NCI-H2029 (cell line): ENCODE results near the gene RCOR3.
A peak's percentile ranks its signal among the peaks of the same experiment; 100 is the strongest.
"Not testable (repeated sequence)": the region's sequence is repeated elsewhere in the genome, so short reads cannot be mapped to it uniquely, and the experiment has no call there.

Source experiments
- DNase-seq: peaks from one replicate; lab custom pipeline; 2025; lab: John Stamatoyannopoulos, UW

RCOR3 gene

DNA sequence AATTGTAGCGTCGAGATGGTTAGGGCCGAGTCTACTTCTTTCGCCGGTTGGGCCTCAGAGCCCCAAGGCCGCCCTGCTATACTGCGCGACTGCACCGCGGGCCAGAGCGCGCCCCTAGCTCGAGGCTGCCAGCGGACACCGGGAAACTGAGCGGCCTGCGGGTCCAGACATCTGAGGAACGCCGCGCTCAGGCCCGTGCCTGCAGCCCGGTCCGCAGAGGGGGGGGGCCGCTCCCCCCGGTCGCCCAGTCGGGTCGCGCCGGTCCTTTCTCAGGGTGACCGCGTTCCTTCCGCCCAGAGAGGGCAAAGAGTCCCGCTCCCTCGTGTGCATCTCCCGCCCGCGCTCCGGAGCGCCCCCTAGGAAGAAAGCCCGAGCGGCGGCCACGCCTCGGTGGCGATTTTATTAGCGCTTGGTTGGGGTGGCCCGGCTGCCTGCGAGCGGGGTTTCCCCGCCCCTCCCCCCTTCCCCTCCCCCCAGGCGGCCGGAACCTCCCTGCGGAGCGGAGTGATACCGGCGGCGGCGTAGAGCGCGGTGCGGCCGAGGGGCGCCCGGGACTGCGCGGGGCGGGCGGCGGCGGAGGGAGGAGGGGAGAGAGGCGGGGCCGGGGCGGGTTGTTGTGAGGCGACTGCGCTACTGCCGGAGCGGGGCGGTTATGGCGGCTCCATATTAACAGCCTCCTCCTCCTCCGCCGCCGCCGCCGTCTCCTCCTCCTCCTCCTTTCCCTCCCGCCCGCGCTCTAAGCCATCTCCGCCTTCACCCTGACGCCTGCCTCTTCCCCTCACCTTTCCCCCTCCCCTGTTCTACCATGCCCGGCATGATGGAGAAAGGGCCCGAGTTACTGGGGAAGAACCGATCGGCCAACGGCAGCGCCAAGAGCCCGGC lies at the start of gene RCOR3:
TSS of gene RCOR3 (plus strand) at position 611 of the 882 bp plus-strand sequence. CDS start at position 806, 195 bp downstream.
- DNase-seq: peak; percentile 91

DNA sequence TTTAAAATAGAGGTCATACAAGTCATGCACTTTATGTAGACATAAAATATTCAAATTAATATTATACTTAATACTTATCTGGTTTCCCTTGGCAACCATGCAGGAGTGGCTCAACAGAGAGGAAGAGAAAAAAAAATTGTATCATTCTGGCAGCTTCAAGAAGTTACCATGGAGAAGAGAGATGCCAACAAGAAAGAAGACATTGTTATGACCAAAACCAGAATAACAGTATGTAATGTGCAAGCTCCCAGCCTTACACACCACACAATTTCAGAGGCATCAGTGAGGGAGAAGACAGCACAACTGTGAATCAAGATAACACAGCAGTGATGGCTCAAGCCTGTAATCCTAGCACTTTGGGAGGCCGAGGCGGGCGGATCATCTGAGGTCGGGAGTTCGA lies 49.1 kb upstream of the RCOR3 start:
- no peak for DNase-seq

DNA sequence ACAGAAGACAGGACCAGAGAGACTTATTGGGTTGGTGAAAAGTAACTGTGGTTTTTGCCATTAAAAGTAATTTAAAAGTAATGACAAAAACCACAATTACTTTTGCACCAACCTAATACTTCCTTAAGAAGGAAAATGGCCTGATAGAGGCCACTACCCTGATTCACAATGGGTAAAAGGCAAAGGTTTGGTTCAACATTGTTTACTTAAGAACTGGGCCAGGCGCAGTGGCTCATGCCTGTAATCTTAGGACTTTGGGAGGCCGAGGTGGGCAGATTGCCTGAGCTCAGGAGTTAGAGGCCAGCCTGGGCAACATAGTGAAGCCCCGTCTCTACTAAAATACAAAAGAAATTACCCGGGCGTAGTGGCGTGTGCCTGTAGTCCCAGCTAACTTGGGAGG lies 48.2 kb upstream of the RCOR3 start:
- no peak for DNase-seq

DNA sequence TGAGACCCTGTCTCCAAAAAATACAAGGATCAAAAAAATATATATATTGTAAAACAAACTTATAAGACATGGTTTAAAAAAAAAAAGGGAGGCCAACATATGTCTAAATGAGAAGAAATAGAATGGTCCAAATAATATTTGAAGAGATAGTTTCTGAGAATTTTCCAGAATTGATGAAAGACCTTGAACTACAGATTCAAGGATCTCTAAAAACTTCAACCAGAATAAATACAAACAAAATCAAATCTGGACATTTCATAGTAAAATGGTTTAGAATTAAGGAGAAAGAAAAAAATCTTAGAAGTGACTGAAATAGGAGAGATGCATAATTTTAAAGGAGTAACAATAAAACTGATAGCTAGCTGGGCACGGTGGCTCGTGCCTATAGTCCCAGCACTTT lies 45.5 kb upstream of the RCOR3 start:
- no peak for DNase-seq

DNA sequence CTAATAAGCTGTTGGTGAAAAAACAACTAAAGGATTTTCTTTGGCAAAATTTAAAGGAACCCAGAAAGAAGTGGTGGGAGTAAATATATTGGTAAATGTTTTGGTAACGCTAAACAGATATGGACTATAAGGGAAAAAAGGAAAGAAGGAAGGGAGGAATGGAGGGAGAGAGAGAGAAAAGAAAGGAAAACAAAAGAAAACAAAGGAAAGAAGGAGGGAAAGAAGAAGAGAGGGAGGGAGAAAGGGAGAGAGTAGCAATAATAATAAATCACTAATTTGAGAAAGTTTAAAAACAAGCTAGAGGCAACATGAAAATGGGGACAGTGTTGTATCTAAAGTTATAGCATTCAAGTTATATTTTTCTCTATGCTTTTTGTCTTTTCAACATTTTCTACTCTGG lies 43.6 kb upstream of the RCOR3 start:
- DNase-seq: no peak

DNA sequence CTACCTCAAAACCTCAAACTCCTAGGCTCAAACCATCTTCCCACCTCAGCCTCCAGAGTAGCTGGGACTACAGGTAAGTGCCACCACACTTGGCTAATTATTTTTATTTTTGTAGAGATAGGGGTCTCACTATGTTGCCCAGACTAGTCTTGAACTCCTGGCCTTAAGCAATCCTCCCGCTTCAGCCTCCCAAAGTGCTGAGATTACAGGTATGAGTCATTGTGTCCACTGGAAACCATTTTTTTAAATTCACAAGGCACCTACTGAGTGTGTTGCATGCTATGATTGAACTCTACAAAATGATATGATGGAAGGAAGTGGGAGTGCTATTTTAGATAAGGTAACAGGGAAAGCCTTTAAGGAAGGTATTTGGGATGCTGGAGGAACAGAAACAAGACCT lies 41.8 kb upstream of the RCOR3 start:
- no peak for DNase-seq

DNA sequence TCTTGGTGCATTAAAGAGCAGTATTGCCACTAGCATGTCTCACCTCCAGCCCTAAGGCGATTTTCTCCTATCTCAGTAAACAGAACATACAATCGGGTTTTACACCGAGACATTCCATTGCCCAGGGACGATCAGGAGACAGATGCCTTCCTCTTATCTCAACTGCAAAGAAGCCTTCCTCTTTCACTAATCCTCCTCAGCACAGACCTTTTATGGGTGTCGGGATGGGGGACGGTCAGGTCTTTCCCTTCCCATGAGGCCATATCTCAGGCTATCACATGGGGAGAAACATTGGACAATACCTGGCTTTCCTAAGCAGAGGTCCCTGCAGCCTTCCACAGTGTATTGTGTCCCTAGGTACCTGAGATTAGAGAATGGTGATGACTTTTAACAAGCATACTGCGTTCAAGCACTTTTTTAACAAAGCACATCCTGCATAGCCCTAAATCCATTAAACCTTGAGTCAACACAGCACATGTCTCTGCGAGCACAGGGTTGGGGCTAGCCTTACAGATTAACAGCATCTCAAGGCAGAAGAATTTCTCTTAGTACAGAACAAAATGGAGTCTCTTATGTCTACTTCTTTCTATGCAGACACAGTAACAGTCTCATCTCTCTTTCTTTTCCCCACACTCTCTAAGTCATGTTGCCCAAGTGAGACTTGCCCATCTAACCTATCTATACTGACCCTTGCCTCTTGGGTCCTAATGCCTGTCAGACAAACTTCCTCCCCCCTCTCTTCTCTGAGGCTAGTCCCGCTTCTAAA lies 36.5 kb upstream of the RCOR3 start:
- not testable (repeated sequence) for DNase-seq

DNA sequence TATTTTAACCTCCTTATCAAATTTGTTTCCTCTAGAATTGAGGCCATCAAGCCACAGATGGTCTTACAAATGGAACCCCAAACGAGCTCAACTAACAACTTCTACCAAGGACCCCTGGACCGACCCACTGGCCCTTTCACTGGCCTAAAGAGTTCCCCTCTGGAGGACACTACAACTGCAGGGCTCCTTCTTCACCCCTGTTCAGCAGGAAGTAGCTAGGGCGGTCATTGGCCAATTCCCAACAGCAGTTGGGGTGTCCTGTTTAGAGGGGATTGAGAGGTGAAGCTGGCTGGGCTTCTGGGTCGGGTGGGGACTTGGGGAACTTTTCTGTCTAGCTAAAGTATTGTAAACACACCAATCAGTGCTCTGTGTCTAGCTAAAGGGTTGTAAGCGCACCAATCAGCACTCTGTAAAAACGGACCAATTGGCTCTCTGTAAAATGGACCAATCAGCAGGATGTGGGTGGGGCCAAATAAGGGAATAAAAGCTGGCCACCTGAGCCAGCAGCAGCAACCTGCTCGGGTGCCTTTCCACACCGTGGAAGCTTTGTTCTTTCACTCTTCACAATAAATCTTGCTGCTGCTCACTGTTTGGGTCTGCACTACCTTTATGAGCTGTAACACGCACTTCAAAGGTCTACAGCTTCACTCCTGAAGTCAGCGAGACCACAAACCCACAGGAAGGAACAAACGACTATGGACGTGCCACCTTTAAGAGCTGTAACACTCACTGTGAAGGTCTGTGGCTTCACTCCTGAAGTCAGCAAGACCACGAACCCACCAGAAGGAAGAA lies 30.4 kb upstream of the RCOR3 start:
- not testable (repeated sequence) for DNase-seq

DNA sequence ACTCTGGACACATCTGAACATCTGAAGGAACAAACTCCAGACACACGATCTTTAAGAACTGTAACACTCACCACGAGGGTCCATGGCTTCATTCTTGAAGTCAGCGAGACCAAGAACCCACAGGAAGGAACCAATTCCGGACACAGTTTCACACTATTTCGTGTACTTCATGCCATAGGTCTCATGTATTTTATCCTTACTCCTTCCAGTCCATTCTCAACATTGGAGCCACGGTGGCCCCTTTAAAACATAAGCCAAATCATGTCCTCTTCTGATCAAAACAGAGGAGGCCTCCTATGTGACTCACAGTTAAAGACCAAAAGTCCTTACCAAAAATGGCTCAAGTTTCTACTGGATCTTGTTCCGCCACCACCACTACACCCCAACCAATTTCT lies 29.8 kb upstream of the RCOR3 start:
- DNase-seq: no peak

DNA sequence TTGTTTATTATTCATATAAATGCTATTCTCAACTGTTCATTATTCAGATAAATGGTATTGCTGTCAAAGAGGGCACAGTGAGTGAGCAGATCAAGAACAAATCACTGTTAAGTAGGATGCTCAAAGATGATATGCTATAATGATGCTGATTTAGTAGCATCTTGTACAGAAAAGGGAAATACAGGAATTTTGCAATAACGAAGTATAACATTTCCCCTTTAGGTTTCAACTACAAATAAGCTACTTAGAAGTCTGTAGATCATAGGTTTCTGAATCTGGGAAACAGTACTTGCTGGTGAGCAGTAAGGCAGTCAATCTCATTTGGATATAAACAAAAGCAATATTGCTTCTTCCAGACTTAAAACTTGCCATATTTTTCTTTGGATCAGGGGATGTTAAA lies 27.3 kb upstream of the RCOR3 start:
- no peak for DNase-seq

DNA sequence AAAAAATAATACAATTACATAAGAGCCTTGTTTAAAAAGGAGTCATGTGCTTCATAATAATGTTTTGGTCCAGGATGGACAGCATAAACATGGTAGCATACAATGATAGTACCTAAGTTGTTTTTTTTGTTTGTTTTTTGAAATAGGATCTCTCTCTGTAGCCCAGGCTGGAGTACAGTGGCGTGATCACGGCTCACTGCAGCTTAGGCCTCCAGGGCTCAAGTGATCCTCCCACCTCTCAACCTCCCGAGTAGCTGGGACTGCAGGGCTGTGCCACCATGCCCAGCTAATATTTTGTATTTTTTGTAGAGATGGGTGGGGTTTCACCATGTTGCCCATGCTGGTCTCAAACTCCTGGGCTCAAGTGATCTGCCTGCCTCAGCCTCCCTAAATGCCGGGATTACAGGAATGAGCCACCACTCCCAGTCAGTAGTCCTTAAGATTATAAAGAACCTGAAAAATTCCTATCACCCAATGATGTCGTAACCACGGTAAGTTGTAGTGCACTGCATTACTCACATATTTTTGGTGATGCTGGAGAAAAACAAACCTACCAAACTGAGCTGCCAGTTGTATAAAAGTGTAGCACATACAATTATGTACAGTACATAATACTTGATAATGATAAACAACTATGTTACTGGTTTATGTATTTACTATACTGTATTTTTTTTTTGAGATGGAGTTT lies 22.4 kb upstream of the RCOR3 start:
- peak; percentile 54 for DNase-seq

DNA sequence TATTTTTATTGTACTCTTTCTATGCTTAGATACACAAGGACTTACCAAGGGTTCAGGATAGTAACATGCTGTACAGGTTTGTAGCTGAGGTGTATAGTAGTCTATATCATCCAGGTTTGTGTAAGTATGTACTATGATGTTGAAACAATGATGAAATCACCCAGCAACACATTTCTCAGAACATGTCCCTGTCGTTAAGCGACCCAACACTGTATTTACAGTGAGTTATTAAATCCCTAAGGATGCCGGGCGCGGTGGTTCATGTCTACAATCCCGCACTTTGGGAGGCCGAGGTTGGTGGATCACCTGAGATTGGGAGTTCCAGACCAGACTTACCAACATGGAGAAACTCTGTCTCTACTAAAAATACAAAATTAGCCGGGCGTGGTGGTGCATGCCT lies 21.6 kb upstream of the RCOR3 start:
- DNase-seq: no peak

DNA sequence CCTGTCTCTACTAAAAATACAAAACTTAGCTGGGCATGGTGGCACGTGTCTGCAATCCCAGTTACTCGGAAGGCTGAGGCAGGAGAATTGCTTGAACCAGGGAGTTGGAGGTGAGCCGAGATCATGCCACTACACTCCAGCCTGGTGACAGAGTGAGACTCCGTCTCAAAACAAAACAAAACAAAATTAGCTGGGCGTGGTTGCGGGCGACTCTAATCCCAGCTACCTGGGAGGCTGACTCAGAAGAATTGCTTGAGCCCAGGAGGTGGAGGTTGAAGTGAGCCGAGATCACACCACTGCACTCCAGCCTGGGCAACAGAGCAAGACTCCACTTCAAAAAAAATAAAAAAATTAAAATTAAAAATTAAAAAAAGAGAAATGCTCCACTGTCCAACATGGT lies 18.6 kb upstream of the RCOR3 start:
- not testable (repeated sequence) for DNase-seq

DNA sequence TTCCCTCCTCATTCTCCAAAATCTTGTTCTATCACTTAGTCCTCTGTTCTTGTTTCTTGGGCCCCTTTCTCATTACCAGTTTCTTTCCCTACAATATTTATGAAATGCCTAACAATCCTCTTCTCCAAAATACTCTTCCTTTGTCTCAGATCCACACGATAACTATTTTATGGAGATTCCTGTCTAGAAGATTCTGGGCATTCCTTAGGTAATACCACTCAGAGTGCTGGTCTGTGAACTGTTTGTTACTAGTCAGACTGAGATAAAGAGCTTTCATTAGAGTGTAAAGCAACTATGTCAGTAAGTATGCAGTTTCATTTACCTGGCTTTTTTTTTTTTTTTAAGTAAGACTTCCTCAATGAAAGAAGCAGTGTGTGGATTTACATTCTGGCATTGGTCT lies 18.1 kb upstream of the RCOR3 start:
- no peak for DNase-seq

DNA sequence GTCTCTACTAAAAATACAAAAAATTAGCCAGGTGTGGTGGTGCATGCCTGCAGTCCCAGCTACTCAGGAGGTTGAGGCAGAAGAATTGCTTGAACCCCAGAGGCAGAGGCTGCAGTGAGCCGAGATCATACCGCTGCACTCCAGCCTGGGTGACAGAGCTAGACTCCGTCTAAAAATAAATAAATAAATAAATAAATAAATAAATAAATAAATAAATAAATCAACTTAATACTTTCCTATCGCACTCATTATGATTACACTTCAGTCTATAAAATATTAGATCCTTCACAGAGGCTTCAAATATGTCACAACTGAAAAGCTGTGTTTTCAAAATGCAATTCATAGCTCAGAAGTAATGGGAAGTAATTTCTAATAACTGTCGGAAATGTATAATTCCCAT lies 15.5 kb upstream of the RCOR3 start:
- not testable (repeated sequence) for DNase-seq

DNA sequence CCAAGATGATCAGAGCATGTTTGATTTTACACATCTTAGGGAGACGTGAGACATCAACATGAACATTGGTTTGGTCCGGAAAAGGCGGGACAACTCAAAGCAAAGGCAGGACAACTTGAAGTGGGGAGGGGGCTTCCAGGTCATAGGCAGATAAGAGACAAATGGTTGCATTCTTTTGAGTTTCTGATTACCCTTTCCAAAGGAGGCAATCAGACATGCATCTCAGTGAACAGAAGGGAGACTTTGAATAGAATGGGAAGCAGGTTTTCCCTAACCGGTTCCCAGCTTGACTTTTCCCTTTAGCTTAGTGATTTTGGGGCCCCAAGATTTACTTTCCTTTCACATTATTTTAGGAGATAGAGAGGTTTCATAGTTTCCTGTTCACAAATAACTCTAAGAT lies 12.6 kb upstream of the RCOR3 start:
- DNase-seq: not testable (repeated sequence)

DNA sequence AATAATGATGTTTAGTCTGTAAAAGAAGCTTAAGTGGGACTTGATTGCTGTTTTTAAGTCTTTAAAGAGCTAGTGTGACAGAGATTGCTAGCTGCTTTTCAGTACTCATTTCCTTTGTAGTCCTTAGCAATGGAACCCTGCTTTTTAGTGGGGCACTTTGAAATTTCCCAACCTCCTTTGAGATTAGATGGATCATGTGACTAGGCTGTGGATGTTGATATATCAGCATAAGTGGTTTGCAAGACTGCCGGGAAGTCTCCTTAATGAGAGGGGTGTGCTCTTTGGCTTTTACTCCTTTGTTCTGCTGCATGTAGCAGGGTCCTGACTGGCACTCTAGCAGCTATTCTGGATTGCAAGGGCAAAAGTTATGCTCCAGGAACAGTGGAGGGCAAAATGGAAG lies 11.2 kb upstream of the RCOR3 start:
- no peak for DNase-seq

DNA sequence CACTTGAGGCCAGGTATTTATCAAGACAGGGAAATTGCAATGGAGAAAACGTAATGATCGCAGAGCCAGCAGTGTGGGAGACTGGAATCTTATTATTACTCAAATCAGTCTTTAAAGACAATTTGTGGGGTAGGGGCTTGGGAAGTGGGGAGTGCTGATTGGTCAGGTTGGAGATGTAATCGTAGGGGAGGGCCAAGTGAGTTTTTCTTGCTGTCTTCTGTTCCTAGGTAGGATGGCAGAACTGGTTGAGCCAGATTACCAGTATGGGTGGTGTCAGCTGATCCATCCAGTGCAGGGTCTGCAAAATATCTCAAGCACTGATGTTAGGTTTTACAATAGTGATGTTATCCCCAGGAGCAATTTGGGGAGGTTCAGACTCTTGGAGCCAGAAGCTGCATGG lies 9.6 kb upstream of the RCOR3 start:
- not testable (repeated sequence) for DNase-seq

DNA sequence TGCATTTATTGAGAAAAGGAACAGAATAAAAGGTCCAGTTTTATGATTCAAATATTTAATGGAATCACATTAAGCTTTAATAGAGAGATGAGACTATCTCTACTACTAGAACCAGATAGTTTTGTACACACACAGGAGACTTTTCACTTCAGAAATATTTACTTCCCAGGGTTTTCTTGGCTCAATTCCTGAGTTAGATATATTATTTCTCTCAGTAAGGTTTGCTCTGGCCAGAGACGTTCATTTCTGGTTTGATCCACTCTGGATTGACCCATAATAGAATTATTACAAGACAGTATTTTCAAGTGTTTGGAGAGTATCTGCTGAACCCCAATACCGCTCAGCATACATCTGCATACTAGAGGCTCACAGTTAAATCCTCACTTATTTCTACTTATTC lies 1.3 kb upstream of the RCOR3 start:
- no peak for DNase-seq

DNA sequence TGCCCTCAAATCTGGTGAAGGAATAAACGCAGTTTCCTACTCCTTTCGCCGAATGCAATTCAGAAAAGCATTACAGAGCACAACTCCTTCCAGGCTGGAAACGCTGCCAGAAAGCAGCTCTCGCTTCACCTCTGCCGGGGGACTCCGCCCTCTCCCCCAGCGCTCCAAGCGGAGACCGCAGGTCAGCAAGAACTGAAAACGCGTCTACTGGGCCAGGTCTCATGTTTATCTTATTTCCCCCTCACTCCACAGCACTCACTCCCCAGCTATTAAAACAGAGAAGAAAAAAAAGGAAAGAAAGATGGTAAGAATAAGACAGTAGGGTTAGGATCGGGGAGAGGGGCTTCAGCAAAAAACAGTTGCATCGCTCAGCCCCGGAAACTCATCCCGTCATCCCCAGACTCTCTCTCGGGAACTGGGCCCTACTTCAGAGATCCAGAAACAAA lies 833 bp upstream of the RCOR3 start:
- DNase-seq: peak; percentile 75

DNA sequence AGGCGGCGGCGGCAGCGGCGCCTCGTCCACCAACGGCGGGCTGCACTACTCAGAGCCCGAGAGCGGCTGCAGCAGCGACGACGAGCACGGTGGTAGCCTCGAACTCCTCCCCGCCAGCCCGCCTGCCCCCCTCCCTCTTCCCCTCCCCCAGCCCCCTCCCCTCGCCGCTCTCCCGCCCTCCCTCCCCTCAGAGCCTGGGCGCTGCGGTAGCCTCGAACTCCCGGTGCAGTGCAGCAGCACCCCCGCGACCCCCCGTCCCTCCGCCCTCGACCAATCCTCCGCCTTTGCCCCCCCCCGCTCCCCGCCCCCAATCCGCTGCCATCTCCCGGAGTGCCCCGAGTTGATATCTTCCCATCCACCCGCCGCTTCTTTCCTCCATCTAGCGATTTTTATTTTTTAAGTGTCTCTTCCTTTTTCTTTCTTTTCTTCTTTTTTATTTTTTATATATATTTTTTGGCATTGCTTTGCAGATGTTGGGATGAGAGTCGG lies 516 bp downstream of the RCOR3 start:
- DNase-seq: peak; percentile 66
